Thyroid gland (tissue), 4 donors: ENCODE data around the gene KCNAB2. TPM values are rescaled to one million over a fixed set of nuclear protein-coding genes. Genes with fewer than 3 reads are reported as not detected.

Experiments
- DNase-seq, 2 donors: peaks; one replicate each; pipeline ENCODE4 v3.0.0-alpha.2; 2019
- H3K27ac ChIP-seq, 3 donors: fragments of 200-600 bp; sonication (generic); 1 replicate in 2 of 3; 2 replicates in 1 of 3; pipeline ENCODE4 v1.5.1; 2016 to 2019; ENCODE audit warnings: mild to moderate bottlenecking in 1 of 3, moderate library complexity in 1 of 3
- H3K27me3 ChIP-seq: fragments of 200-600 bp; sonication (generic); one replicate; pipeline ENCODE4 v1.5.1; 2019
- H3K36me3 ChIP-seq, 2 donors: fragments of 200-600 bp; sonication (generic); one replicate each; pipeline ENCODE4 v1.5.1; 2016 to 2019
- H3K4me1 ChIP-seq, 2 donors: fragments of 200-600 bp; sonication (generic); one replicate each; pipeline ENCODE4 v1.5.1; 2017 to 2019
- H3K4me3 ChIP-seq, 3 donors: fragments of 200-600 bp; sonication (generic); replicated peaks in 1 of 3; 1 replicate in 2 of 3; 2 replicates in 1 of 3; pipeline ENCODE4 v1.5.1; 2016; ENCODE audit warnings: mild to moderate bottlenecking in 1 of 3
- H3K9me3 ChIP-seq: fragments of 200-600 bp; sonication (generic); one replicate; pipeline ENCODE4 v1.5.1; 2017
- POLR2A ChIP-seq, 2 donors: fragments of 450-650 bp; IDR thresholded peaks; one replicate each; pipeline ENCODE4 v1.6.1; 2017; ENCODE audit warnings: antibody characterized with exemption in 2 of 2, mild to moderate bottlenecking in 2 of 2, moderate library complexity in 1 of 2
- WGBS, 2 donors: methylation state at CpG; one replicate each; pipeline ENCODE4 v1.1.5; 2017; 5-methylcytosine and 5-hydroxymethylcytosine counted together
- intact Hi-C: fragments of 100-400 bp; cut with DNase I; formaldehyde crosslinking; loops from one replicate; pipeline ENCODE4 v1.15.1; 2023
- total RNA-seq, 4 donors: library from RNA; depleted of rRNA; stranded (reverse); fragments of >200 nt; gene quantifications; one replicate each; pipeline ENCODE4 v1.2.3, GENCODE V29; 2016
- TF ChIP-seq, protein P1 (sequence below), 6 experiments: fragments of 200-600 bp in 3 of 6; fragments of 450-650 bp in 3 of 6; sonication (generic) in 3 of 6; IDR thresholded peaks; one replicate each; pipeline ENCODE4 v1.5.1; 2016 to 2019; ENCODE audit warnings: antibody characterized with exemption in 6 of 6, mild to moderate bottlenecking in 2 of 6, inconsistent platforms in 1 of 6, moderate library complexity in 1 of 6

KCNAB2 gene
- total RNA-seq, 4 donors from 2014 or later: 3.1 to 7.3 (median 6.1) TPM

GRCh38 chr1:6086762-6087376 is 41.2 kb downstream of the KCNAB2 start:
- H3K27me3 ChIP-seq: no peaks in the 10 kb centered on the region
- intact Hi-C loops: no loop called here
- H3K27ac ChIP-seq: no peak overlapping the region
- TF ChIP-seq, protein P1, sequence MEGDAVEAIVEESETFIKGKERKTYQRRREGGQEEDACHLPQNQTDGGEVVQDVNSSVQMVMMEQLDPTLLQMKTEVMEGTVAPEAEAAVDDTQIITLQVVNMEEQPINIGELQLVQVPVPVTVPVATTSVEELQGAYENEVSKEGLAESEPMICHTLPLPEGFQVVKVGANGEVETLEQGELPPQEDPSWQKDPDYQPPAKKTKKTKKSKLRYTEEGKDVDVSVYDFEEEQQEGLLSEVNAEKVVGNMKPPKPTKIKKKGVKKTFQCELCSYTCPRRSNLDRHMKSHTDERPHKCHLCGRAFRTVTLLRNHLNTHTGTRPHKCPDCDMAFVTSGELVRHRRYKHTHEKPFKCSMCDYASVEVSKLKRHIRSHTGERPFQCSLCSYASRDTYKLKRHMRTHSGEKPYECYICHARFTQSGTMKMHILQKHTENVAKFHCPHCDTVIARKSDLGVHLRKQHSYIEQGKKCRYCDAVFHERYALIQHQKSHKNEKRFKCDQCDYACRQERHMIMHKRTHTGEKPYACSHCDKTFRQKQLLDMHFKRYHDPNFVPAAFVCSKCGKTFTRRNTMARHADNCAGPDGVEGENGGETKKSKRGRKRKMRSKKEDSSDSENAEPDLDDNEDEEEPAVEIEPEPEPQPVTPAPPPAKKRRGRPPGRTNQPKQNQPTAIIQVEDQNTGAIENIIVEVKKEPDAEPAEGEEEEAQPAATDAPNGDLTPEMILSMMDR (IDR thresholded peaks at IDR 0.05): no peak
- no peak for TF ChIP-seq POLR2A (IDR thresholded peaks at IDR 0.05)
- no peak overlapping the region for H3K4me3 ChIP-seq
- no peaks in the 10 kb centered on the region for H3K9me3 ChIP-seq
- 69 to 71% methylated on average over 12 to 15 of the region's 15 CpGs for WGBS, 2 donors
- no peaks in the 10 kb centered on the region for H3K4me1 ChIP-seq
- no peaks in the 10 kb centered on the region for H3K36me3 ChIP-seq
- no peak for DNase-seq

- Histone ChIP-seq H3K9me3 (no peaks in the 10 kb centered on the region), H3K36me3 (no peaks in the 10 kb centered on the region), H3K27me3 (no peaks in the 10 kb centered on the region), H3K4me3 (no peak overlapping the region), H3K27ac (no peak overlapping the region), H3K4me1 (no peaks in the 10 kb centered on the region)
- TF ChIP-seq, protein P1 (IDR thresholded peaks at IDR 0.05): no peak
- TF ChIP-seq POLR2A (IDR thresholded peaks at IDR 0.05): no peak
- 80 to 83% methylated on average over 14 of the region's 14 CpGs for WGBS, 2 donors
- intact Hi-C loops: no loop called here
- no peak for DNase-seq
Observed at GRCh38 chr1:6087377-6087772, 41.7 kb downstream of the KCNAB2 start.

- no peaks in the 10 kb centered on the region for H3K9me3 ChIP-seq
- no peaks in the 10 kb centered on the region for H3K27me3 ChIP-seq
- H3K4me1 ChIP-seq: no peaks in the 10 kb centered on the region
- no peak overlapping the region for H3K27ac ChIP-seq
- H3K36me3 ChIP-seq: no peaks in the 10 kb centered on the region
- H3K4me3 ChIP-seq: no peak overlapping the region
- intact Hi-C loops: no loop called here
- WGBS, 2 donors: 92 to 97% methylated on average over 6 of the region's 6 CpGs
- DNase-seq: no peak
- TF ChIP-seq POLR2A (IDR thresholded peaks at IDR 0.05): no peak
Observed at GRCh38 chr1:6087958-6088357, 42.3 kb downstream of the KCNAB2 start.

DNA sequence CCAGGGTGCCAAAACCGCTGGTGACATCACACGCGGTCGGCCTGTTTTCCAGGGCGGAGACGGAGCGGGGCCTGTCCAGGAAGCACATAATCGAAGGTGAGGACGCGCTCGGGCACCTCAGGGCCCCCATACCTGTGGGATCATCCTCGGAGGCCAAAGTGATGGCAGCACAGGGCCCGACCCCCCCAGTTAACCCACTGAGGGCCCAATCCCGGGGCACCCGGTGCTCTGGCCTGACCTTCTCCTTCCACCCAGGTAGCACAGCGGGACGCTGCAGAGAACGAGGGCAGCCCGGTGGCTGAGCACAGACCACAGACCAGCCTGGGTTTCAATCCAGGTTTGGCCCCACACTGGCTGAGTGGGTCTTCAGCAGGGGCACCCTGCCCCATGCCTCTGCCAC is 43.3 kb downstream of the KCNAB2 start:
- 84 to 91% methylated on average over 13 to 19 of the region's 19 CpGs for WGBS, 2 donors
- intact Hi-C loops: no loop called here

DNA sequence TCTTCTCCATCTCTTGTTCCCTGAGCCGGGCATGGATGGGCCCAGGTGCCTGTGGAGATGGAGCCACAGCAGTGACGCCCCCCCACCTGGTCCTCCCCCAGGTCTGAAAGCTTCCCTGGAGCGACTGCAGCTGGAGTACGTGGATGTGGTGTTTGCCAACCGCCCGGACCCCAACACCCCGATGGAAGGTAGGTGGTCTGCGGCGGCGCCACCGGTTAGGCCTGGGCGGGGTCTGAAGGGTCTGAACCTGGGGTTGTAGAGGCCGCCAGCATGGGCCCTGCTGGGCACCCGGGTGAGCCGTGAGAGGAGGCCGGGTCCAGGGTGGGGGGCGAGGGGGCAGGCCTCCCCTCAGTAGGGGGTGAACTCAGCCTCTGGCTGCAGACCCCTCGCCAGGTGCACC is 44.6 kb downstream of the KCNAB2 start:
- WGBS, 2 donors: 88 to 96% methylated on average over 12 to 15 of the region's 18 CpGs
- intact Hi-C loops: no loop called here

More for the DNA sequence above, 43.3 kb downstream of the KCNAB2 start:
- TF ChIP-seq, protein P1 (IDR thresholded peaks at IDR 0.05): no peak
- TF ChIP-seq POLR2A (IDR thresholded peaks at IDR 0.05): no peak
- DNase-seq: no peak
- H3K27me3 ChIP-seq: no peaks in the 10 kb centered on the region
- H3K4me3 ChIP-seq: no peak overlapping the region
- H3K36me3 ChIP-seq: no peaks in the 10 kb centered on the region
- H3K4me1 ChIP-seq: no peaks in the 10 kb centered on the region
- H3K27ac ChIP-seq: no peak overlapping the region
- no peaks in the 10 kb centered on the region for H3K9me3 ChIP-seq

More for the DNA sequence above, 44.6 kb downstream of the KCNAB2 start:
- H3K27ac ChIP-seq: no peak overlapping the region
- no peak for TF ChIP-seq POLR2A (IDR thresholded peaks at IDR 0.05)
- TF ChIP-seq, protein P1 (IDR thresholded peaks at IDR 0.05): no peak
- no peak for DNase-seq
- H3K4me3 ChIP-seq: no peak overlapping the region
- H3K36me3 ChIP-seq: no peaks in the 10 kb centered on the region
- no peaks in the 10 kb centered on the region for H3K4me1 ChIP-seq
- no peaks in the 10 kb centered on the region for H3K27me3 ChIP-seq
- H3K9me3 ChIP-seq: no peaks in the 10 kb centered on the region
